ENCODE results near the gene ACER2.

ACER2 gene

DNA sequence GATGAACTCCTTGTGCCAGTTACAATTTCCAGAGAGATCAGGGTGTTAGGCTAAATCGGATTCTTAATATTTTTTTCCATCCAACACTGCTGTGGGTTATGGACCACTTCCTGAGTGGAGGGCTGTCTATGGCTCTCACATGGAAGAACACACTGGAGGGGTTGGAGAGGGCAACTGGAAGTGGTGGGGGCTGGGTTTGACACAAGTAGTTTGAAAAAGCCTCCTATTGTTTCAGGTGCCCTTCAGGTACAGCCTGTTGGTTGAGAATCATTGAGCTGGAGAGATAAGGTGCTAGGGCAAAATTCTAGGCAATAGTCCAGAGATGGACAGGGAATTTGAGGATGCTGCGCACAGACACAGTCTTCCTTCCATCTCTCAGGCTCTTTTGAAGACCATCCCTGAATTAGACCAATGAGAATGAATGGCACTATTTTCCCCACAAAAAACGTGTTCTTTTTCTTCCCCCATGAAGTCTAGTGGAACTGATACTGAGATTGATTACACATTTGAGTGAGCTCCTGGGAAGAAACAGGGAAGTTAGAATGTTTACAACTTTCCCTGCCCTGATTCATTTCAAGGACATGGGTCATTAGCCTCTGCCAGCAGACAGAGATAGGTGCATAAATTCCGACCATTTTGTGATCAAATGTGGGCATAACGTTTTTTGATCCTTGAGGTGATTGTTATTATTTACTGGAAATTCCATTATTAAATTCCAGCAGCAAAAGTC, 87.7 kb downstream of the ACER2 start:
- Histone ChIP-seq H2AFZ (ENCODE audit: low read length) (no peak overlapping the region), H3K4me2 (ENCODE audit: low read length) (no peak overlapping the region), H3K4me1 (ENCODE audit: insufficient read depth, low read length, severe bottlenecking) (no peaks in the 10 kb centered on the region), H3K9me3 (ENCODE audit: low read length) (no peaks in the 10 kb centered on the region), H3K79me2 (ENCODE audit: insufficient read depth, low read length) (no peaks in the 10 kb centered on the region), H3K27me3 (ENCODE audit: insufficient read depth, low read length) (no peaks in the 10 kb centered on the region), H4K20me1 (ENCODE audit: insufficient read depth, low read length) (no peaks in the 10 kb centered on the region), H3K27ac (ENCODE audit: low read depth, low read length, poor library complexity, severe bottlenecking) (no peak overlapping the region), H3F3A (ENCODE audit: insufficient read depth, low read length) (no peaks in the 10 kb centered on the region), H3K9me2 (ENCODE audit: low read depth, low read length) (no peaks in the 10 kb centered on the region), H3K4me3 (ENCODE audit: low read depth, low read length, poor library complexity, severe bottlenecking) (no peak overlapping the region), H3K9ac (ENCODE audit: low read length) (no peak overlapping the region), H3K36me3 (ENCODE audit: insufficient read depth, low read length) (no peaks in the 10 kb centered on the region)
- no peak for TF ChIP-seq EZH2 (IDR thresholded peaks at IDR 0.05; ENCODE audit: borderline replicate concordance, low read length)
- TF ChIP-seq, protein P1, sequence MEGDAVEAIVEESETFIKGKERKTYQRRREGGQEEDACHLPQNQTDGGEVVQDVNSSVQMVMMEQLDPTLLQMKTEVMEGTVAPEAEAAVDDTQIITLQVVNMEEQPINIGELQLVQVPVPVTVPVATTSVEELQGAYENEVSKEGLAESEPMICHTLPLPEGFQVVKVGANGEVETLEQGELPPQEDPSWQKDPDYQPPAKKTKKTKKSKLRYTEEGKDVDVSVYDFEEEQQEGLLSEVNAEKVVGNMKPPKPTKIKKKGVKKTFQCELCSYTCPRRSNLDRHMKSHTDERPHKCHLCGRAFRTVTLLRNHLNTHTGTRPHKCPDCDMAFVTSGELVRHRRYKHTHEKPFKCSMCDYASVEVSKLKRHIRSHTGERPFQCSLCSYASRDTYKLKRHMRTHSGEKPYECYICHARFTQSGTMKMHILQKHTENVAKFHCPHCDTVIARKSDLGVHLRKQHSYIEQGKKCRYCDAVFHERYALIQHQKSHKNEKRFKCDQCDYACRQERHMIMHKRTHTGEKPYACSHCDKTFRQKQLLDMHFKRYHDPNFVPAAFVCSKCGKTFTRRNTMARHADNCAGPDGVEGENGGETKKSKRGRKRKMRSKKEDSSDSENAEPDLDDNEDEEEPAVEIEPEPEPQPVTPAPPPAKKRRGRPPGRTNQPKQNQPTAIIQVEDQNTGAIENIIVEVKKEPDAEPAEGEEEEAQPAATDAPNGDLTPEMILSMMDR (IDR thresholded peaks at IDR 0.05; ENCODE audit: low read length), result no peak

DNA sequence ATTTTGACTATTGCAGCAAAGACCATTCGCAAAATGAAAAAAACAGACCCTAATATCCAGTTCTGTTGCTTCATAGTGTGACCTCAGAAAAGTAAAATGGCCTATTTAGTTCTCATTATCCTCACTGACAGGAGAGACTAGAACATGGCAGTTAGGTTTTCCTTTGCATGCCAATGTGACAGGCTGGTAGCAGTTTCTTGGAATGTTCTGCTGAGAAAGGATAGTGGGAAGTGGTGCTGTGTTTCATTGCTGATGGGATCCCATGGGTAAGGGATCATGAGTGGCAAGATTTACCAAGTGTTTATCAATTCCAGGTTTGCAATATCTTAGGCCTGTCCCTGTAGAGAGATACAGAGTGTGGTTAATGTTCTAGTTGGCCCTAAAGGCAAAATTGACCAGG, 88.5 kb downstream of the ACER2 start:
- no peaks in the 10 kb centered on the region for H3K9me2 ChIP-seq (ENCODE audit: low read depth, low read length)
- no peaks in the 10 kb centered on the region for H3K27me3 ChIP-seq (ENCODE audit: insufficient read depth, low read length)
- no peaks in the 10 kb centered on the region for H3K9me3 ChIP-seq (ENCODE audit: low read length)
- H3K4me2 ChIP-seq (ENCODE audit: low read length), result no peak overlapping the region
- no peaks in the 10 kb centered on the region for H4K20me1 ChIP-seq (ENCODE audit: insufficient read depth, low read length)
- no peaks in the 10 kb centered on the region for H3K36me3 ChIP-seq (ENCODE audit: insufficient read depth, low read length)
- TF ChIP-seq, protein P1 (IDR thresholded peaks at IDR 0.05; ENCODE audit: low read length), result no peak
- TF ChIP-seq EZH2 (IDR thresholded peaks at IDR 0.05; ENCODE audit: borderline replicate concordance, low read length), result no peak
- no peaks in the 10 kb centered on the region for H3K4me1 ChIP-seq (ENCODE audit: insufficient read depth, low read length, severe bottlenecking)
- no peaks in the 10 kb centered on the region for H3F3A ChIP-seq (ENCODE audit: insufficient read depth, low read length)
- no peak overlapping the region for H3K4me3 ChIP-seq (ENCODE audit: low read depth, low read length, poor library complexity, severe bottlenecking)
- no peak overlapping the region for H3K9ac ChIP-seq (ENCODE audit: low read length)
- H3K27ac ChIP-seq (ENCODE audit: low read depth, low read length, poor library complexity, severe bottlenecking), result no peak overlapping the region
- no peaks in the 10 kb centered on the region for H3K79me2 ChIP-seq (ENCODE audit: insufficient read depth, low read length)
- no peak overlapping the region for H2AFZ ChIP-seq (ENCODE audit: low read length)

DNA sequence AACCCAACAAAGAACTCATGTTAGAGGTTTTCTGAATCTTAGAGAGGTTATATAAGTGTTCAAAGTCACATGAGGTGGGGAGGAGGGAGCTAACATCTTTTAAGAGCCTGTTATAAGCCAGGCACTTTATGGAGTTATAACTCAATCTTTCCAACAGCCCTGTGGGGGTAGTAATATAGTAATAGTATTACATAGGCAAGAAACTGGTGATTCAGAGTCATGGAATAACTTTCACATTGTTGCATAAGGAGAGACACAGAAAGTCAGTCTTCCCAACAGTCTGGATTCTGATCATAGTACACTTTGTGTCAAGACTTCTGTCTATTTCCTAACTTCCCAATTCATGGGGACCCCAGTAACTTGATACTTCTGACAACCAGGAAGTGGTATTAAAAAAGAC, 89.2 kb downstream of the ACER2 start:
- no peak overlapping the region for H3K4me2 ChIP-seq (ENCODE audit: low read length)
- no peak overlapping the region for H3K27ac ChIP-seq (ENCODE audit: low read depth, low read length, poor library complexity, severe bottlenecking)
- H3K36me3 ChIP-seq (ENCODE audit: insufficient read depth, low read length), result no peaks in the 10 kb centered on the region
- H3K9me3 ChIP-seq (ENCODE audit: low read length), result no peaks in the 10 kb centered on the region
- no peaks in the 10 kb centered on the region for H3K27me3 ChIP-seq (ENCODE audit: insufficient read depth, low read length)
- H4K20me1 ChIP-seq (ENCODE audit: insufficient read depth, low read length), result no peaks in the 10 kb centered on the region
- no peaks in the 10 kb centered on the region for H3K4me1 ChIP-seq (ENCODE audit: insufficient read depth, low read length, severe bottlenecking)
- H2AFZ ChIP-seq (ENCODE audit: low read length), result no peak overlapping the region
- TF ChIP-seq EZH2 (IDR thresholded peaks at IDR 0.05; ENCODE audit: borderline replicate concordance, low read length), result no peak
- TF ChIP-seq, protein P1 (IDR thresholded peaks at IDR 0.05; ENCODE audit: low read length), result no peak
- H3K9ac ChIP-seq (ENCODE audit: low read length), result no peak overlapping the region
- no peaks in the 10 kb centered on the region for H3K9me2 ChIP-seq (ENCODE audit: low read depth, low read length)
- H3K79me2 ChIP-seq (ENCODE audit: insufficient read depth, low read length), result no peaks in the 10 kb centered on the region
- no peaks in the 10 kb centered on the region for H3F3A ChIP-seq (ENCODE audit: insufficient read depth, low read length)
- H3K4me3 ChIP-seq (ENCODE audit: low read depth, low read length, poor library complexity, severe bottlenecking), result no peak overlapping the region
